ENCODE results near the gene SPATA17.

The SPATA17 gene

GRCh38 chr1:217770918-217771317, 139.8 kb downstream of the SPATA17 start:
- Histone ChIP-seq H3K9me3 (replicated peaks; ENCODE audit: low read length) (no peaks in the 10 kb centered on the region), H3K36me3 (ENCODE audit: insufficient read depth, low read length) (no peaks in the 10 kb centered on the region), H3K27me3 (ENCODE audit: control insufficient read depth, insufficient read depth, low read length) (no peaks in the 10 kb centered on the region), H3K4me1 (ENCODE audit: control insufficient read depth, insufficient read depth, low read length) (no peaks in the 10 kb centered on the region), H3K4me3 (ENCODE audit: low read length) (no peak overlapping the region), H3K4me2 (ENCODE audit: low read length) (no peak overlapping the region), H3K9ac (ENCODE audit: low read depth, low read length) (no peak overlapping the region)

GRCh38 chr1:217776693-217777092, 145.5 kb downstream of the SPATA17 start:
- Histone ChIP-seq H3K4me3 (ENCODE audit: low read length) (no peak overlapping the region), H3K4me1 (ENCODE audit: control insufficient read depth, insufficient read depth, low read length) (no peaks in the 10 kb centered on the region), H3K27me3 (ENCODE audit: control insufficient read depth, insufficient read depth, low read length) (no peaks in the 10 kb centered on the region), H3K36me3 (ENCODE audit: insufficient read depth, low read length) (no peaks in the 10 kb centered on the region), H3K9me3 (replicated peaks; ENCODE audit: low read length) (no peaks in the 10 kb centered on the region), H3K9ac (ENCODE audit: low read depth, low read length) (no peak overlapping the region), H3K4me2 (ENCODE audit: low read length) (no peak overlapping the region)

- Histone ChIP-seq H3K9ac (ENCODE audit: low read depth, low read length) (no peak overlapping the region), H3K36me3 (ENCODE audit: insufficient read depth, low read length) (no peaks in the 10 kb centered on the region), H3K4me1 (ENCODE audit: control insufficient read depth, insufficient read depth, low read length) (no peaks in the 10 kb centered on the region), H3K4me3 (ENCODE audit: low read length) (no peak overlapping the region), H3K27me3 (ENCODE audit: control insufficient read depth, insufficient read depth, low read length) (no peaks in the 10 kb centered on the region), H3K4me2 (ENCODE audit: low read length) (no peak overlapping the region), H3K9me3 (replicated peaks; ENCODE audit: low read length) (no peaks in the 10 kb centered on the region)
Measured at GRCh38 chr1:217781056-217781455, 149.9 kb downstream of the SPATA17 start.

- no peaks in the 10 kb centered on the region for H3K9me3 ChIP-seq (replicated peaks; ENCODE audit: low read length)
- no peak overlapping the region for H3K4me3 ChIP-seq (ENCODE audit: low read length)
- no peak overlapping the region for H3K4me2 ChIP-seq (ENCODE audit: low read length)
- H3K27me3 ChIP-seq (ENCODE audit: control insufficient read depth, insufficient read depth, low read length): no peaks in the 10 kb centered on the region
- H3K36me3 ChIP-seq (ENCODE audit: insufficient read depth, low read length): no peaks in the 10 kb centered on the region
- H3K4me1 ChIP-seq (ENCODE audit: control insufficient read depth, insufficient read depth, low read length): no peaks in the 10 kb centered on the region
- H3K9ac ChIP-seq (ENCODE audit: low read depth, low read length): no peak overlapping the region
Measured at GRCh38 chr1:217791091-217791490, 159.9 kb downstream of the SPATA17 start.

DNA sequence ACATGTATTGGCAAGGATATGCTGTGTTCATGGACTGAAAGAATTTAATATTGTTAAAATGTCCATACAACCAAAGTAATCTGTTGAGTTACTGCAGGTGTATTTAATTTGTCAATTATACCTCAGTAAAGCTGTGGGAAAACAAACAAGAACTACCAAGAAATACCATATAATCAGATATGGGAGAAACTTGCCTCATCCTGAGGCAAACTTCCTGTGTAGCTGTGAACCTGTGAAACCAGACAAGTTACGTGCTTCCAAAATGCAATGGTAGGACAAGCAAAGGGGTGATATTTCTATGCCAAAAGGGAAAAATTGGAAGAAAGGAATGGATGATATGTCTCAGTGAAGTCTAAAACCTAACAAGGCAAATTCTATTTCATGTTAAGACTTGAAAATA, 174.6 kb downstream of the SPATA17 start:
- H3K9ac ChIP-seq (ENCODE audit: low read depth, low read length): no peak overlapping the region
- H3K4me2 ChIP-seq (ENCODE audit: low read length): no peak overlapping the region
- no peaks in the 10 kb centered on the region for H3K9me3 ChIP-seq (replicated peaks; ENCODE audit: low read length)
- no peak overlapping the region for H3K4me3 ChIP-seq (ENCODE audit: low read length)
- no peaks in the 10 kb centered on the region for H3K4me1 ChIP-seq (ENCODE audit: control insufficient read depth, insufficient read depth, low read length)
- no peaks in the 10 kb centered on the region for H3K27me3 ChIP-seq (ENCODE audit: control insufficient read depth, insufficient read depth, low read length)
- no peaks in the 10 kb centered on the region for H3K36me3 ChIP-seq (ENCODE audit: insufficient read depth, low read length)

GRCh38 chr1:217812175-217812574, 181.0 kb downstream of the SPATA17 start:
- Histone ChIP-seq H3K9me3 (replicated peaks; ENCODE audit: low read length) (no peaks in the 10 kb centered on the region), H3K4me3 (ENCODE audit: low read length) (no peak overlapping the region), H3K36me3 (ENCODE audit: insufficient read depth, low read length) (no peaks in the 10 kb centered on the region), H3K27me3 (ENCODE audit: control insufficient read depth, insufficient read depth, low read length) (no peaks in the 10 kb centered on the region), H3K4me2 (ENCODE audit: low read length) (no peak overlapping the region), H3K4me1 (ENCODE audit: control insufficient read depth, insufficient read depth, low read length) (no peaks in the 10 kb centered on the region), H3K9ac (ENCODE audit: low read depth, low read length) (no peak overlapping the region)

GRCh38 chr1:217813031-217813430, 181.9 kb downstream of the SPATA17 start:
- H3K9ac ChIP-seq (ENCODE audit: low read depth, low read length): no peak overlapping the region
- H3K27me3 ChIP-seq (ENCODE audit: control insufficient read depth, insufficient read depth, low read length): no peaks in the 10 kb centered on the region
- H3K4me3 ChIP-seq (ENCODE audit: low read length): no peak overlapping the region
- no peak overlapping the region for H3K4me2 ChIP-seq (ENCODE audit: low read length)
- no peaks in the 10 kb centered on the region for H3K9me3 ChIP-seq (replicated peaks; ENCODE audit: low read length)
- H3K36me3 ChIP-seq (ENCODE audit: insufficient read depth, low read length): no peaks in the 10 kb centered on the region
- no peaks in the 10 kb centered on the region for H3K4me1 ChIP-seq (ENCODE audit: control insufficient read depth, insufficient read depth, low read length)

DNA sequence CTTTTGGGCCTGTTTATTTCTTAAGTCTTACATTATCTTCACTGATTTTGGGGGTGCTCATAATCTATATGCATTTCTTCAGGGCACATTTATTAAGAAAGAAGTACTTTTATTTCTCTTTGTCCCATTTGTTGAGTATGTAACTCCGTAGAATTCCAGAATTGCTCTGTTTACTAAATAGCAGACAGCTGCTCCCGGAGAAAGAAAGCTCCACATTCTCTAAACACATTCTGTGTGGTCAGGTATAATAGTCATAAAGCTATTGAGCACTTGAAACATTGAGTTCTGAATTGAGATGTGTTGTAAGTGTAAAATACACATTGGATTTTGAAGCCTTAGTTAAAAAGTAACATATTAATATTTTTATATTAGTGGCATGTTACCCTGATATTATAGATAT, 206.5 kb downstream of the SPATA17 start:
- no peaks in the 10 kb centered on the region for H3K4me1 ChIP-seq (ENCODE audit: control insufficient read depth, insufficient read depth, low read length)

DNA sequence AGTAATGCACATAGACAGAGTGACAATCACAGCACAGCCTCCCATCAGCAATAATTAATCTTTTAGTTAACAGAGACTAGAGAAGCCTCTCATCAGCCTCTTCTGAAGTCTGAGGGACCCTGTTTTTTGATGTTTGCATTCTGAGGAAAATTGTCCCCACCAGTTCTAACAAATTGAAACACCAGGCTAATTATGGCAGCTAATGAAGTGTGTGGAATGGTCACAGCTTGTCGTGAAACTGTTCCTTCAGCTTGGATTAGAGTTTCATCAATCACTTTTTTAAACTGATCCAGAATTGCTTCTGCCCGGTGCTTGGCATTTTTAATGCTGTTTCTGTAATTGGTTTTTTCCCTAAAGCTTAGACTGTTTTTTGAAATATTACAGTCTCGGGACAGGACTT, 208.0 kb downstream of the SPATA17 start:
- no peaks in the 10 kb centered on the region for H3K27me3 ChIP-seq (ENCODE audit: control insufficient read depth, insufficient read depth, low read length)
- H3K4me3 ChIP-seq (ENCODE audit: low read length): no peak overlapping the region
- no peak overlapping the region for H3K9ac ChIP-seq (ENCODE audit: low read depth, low read length)
- no peak overlapping the region for H3K4me2 ChIP-seq (ENCODE audit: low read length)
- no peaks in the 10 kb centered on the region for H3K4me1 ChIP-seq (ENCODE audit: control insufficient read depth, insufficient read depth, low read length)
- no peaks in the 10 kb centered on the region for H3K9me3 ChIP-seq (replicated peaks; ENCODE audit: low read length)
- no peaks in the 10 kb centered on the region for H3K36me3 ChIP-seq (ENCODE audit: insufficient read depth, low read length)

More for the DNA sequence above, 206.5 kb downstream of the SPATA17 start:
- no peaks in the 10 kb centered on the region for H3K9me3 ChIP-seq (replicated peaks; ENCODE audit: low read length)
- H3K4me2 ChIP-seq (ENCODE audit: low read length): no peak overlapping the region
- H3K9ac ChIP-seq (ENCODE audit: low read depth, low read length): no peak overlapping the region
- H3K36me3 ChIP-seq (ENCODE audit: insufficient read depth, low read length): no peaks in the 10 kb centered on the region
- no peak overlapping the region for H3K4me3 ChIP-seq (ENCODE audit: low read length)
- H3K27me3 ChIP-seq (ENCODE audit: control insufficient read depth, insufficient read depth, low read length): no peaks in the 10 kb centered on the region

- H3K36me3 ChIP-seq (ENCODE audit: insufficient read depth, low read length): no peaks in the 10 kb centered on the region
- H3K4me2 ChIP-seq (ENCODE audit: low read length): no peak overlapping the region
- H3K4me3 ChIP-seq (ENCODE audit: low read length): no peak overlapping the region
- H3K27me3 ChIP-seq (ENCODE audit: control insufficient read depth, insufficient read depth, low read length): no peaks in the 10 kb centered on the region
- no peaks in the 10 kb centered on the region for H3K9me3 ChIP-seq (replicated peaks; ENCODE audit: low read length)
- no peak overlapping the region for H3K9ac ChIP-seq (ENCODE audit: low read depth, low read length)
- no peaks in the 10 kb centered on the region for H3K4me1 ChIP-seq (ENCODE audit: control insufficient read depth, insufficient read depth, low read length)
Measured at GRCh38 chr1:217846733-217847132, 215.6 kb downstream of the SPATA17 start.

DNA sequence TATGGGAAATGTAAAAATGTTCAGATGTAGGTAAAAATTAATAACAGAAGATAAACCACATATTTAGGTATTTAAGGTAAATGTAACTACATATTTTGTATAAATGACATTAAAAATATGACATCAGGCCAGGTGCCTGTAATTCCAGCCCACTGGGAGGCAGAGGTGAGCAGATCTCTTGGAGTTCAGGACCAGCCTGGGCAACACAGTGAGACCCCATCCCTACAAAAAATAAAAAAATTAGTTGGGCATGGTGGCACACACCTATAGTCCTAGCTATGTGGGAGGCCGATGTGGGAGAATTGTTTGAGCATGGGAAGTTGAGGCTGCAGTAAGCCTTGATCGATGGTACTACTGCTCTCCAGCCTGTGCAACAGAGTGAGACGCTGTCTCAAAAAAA, 216.5 kb downstream of the SPATA17 start:
- Histone ChIP-seq H3K4me1 (ENCODE audit: control insufficient read depth, insufficient read depth, low read length) (no peaks in the 10 kb centered on the region), H3K36me3 (ENCODE audit: insufficient read depth, low read length) (no peaks in the 10 kb centered on the region), H3K4me2 (ENCODE audit: low read length) (no peak overlapping the region), H3K9ac (ENCODE audit: low read depth, low read length) (no peak overlapping the region), H3K4me3 (ENCODE audit: low read length) (no peak overlapping the region), H3K27me3 (ENCODE audit: control insufficient read depth, insufficient read depth, low read length) (no peaks in the 10 kb centered on the region), H3K9me3 (replicated peaks; ENCODE audit: low read length) (no peaks in the 10 kb centered on the region)

DNA sequence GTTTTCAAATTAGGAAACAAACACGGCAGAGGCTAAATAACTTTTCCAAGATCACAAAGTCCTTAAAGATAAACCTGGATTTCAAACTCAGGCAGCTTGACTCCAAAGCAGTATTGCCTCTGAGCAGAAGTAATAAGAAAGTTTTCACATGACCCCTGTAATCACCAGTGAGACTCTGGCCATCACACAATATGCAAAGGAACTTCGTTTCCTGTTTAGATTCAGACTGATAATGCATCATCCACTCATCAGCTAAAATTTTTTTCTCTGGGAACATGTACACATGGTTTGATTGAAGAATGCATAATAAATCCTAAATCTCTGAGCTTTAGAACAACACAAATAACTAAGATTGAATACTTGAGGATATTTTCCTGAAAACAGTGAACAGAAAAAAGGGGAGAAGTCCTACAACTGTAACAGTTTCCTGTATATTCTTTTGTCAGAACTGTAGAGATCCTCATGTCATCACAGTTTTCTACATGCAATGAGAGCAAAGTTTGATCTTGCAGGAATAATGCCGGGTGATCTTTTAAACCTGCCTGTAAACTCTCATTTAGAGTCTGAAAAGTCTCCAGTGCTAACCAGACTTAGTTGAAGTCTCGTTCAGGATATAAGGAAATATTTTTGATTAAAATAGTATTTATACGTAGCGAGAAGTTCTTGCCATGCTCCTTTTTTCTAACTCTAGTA, 225.3 kb downstream of the SPATA17 start:
- Histone ChIP-seq H3K4me1 (ENCODE audit: control insufficient read depth, insufficient read depth, low read length) (peaks cover 5% of the 10 kb centered on the region), H3K36me3 (ENCODE audit: insufficient read depth, low read length) (no peaks in the 10 kb centered on the region), H3K4me3 (ENCODE audit: low read length) (no peak overlapping the region), H3K27me3 (ENCODE audit: control insufficient read depth, insufficient read depth, low read length) (no peaks in the 10 kb centered on the region), H3K9ac (ENCODE audit: low read depth, low read length) (no peak overlapping the region), H3K4me2 (ENCODE audit: low read length) (no peak overlapping the region), H3K9me3 (replicated peaks; ENCODE audit: low read length) (peaks cover 3% of the 10 kb centered on the region)
